B cell (primary cell): ENCODE data around the gene ABCA2. TPM values are rescaled to one million over a fixed set of nuclear protein-coding genes. Genes with fewer than 3 reads are reported as not detected.

Experiments used
- ATAC-seq: fragments of 200-7000 bp; cut with Tn5 transposase; one replicate; pipeline ENCODE4 v1.10.0; 2021; ENCODE audit warnings: low read depth, mild to moderate bottlenecking, moderate number of reproducible peaks, moderate library complexity
- CTCF ChIA-PET: fragments of 350-600 bp; sonication (Branson Sonifier 250); formaldehyde crosslinking; loops from one replicate; lab custom pipeline; 2021; ENCODE audit warnings: antibody characterized with exemption, inconsistent platforms; lab: Charles Lee
- POLR2A ChIA-PET: fragments of 350-600 bp; sonication (Branson Sonifier 250); formaldehyde crosslinking; loops from one replicate; lab custom pipeline; 2021; ENCODE audit warnings: antibody characterized with exemption; lab: Charles Lee
- DNase-seq: peaks from one replicate; pipeline ENCODE4 v3.0.0; 2013
- H2AFZ ChIP-seq: 2 replicates; pipeline ENCODE4 v1.6.1; 2012; ENCODE audit warnings: mild to moderate bottlenecking, low read depth, low read length; ENCODE audit not compliant: insufficient read depth, poor library complexity, severe bottlenecking
- H3K27ac ChIP-seq, 2 donors: 1 replicate in 1 of 2; 2 replicates in 1 of 2; pipeline ENCODE4 v1.5.1; 2012 to 2013; ENCODE audit warnings: low read length in 2 of 2, mild to moderate bottlenecking in 2 of 2, moderate library complexity in 1 of 2
- H3K27me3 ChIP-seq, 4 experiments: fragments of 200-600 bp in 1 of 4; sonication (generic) in 1 of 4; replicated peaks in 1 of 4; 1 replicate in 2 of 4; 2 replicates in 2 of 4; pipeline versions ENCODE4 v1.6.1 to v1.7.0; 2013 to 2016; ENCODE audit warnings: low read length in 3 of 4, mild to moderate bottlenecking in 2 of 4, mixed read lengths in 1 of 4, moderate library complexity in 1 of 4; ENCODE audit not compliant: insufficient read depth in 4 of 4, control insufficient read depth in 3 of 4; ENCODE audit errors: control extremely low read depth in 1 of 4
- H3K36me3 ChIP-seq, 2 experiments: replicated peaks in 1 of 2; 1 replicate in 1 of 2; 2 replicates in 1 of 2; pipeline versions ENCODE4 v1.6.1 to v1.7.1; 2013; ENCODE audit warnings: low read length in 1 of 2; ENCODE audit not compliant: insufficient read depth in 2 of 2, control insufficient read depth in 1 of 2; ENCODE audit errors: control extremely low read depth in 1 of 2, extremely low read depth in 1 of 2
- H3K4me1 ChIP-seq, 2 donors: fragments of 200-600 bp in 1 of 2; sonication (generic) in 1 of 2; 1 replicate in 1 of 2; 2 replicates in 1 of 2; pipeline versions ENCODE4 v1.5.1 to v1.6.1; 2013 to 2017; ENCODE audit warnings: low read length in 2 of 2; ENCODE audit not compliant: control insufficient read depth in 2 of 2, insufficient read depth in 2 of 2
- H3K4me2 ChIP-seq: replicated peaks from 2 replicates; pipeline ENCODE3; 2012; ENCODE audit warnings: mild to moderate bottlenecking, low read depth, low read length; ENCODE audit not compliant: poor library complexity, severe bottlenecking
- H3K4me3 ChIP-seq, 5 experiments: fragments of 200-600 bp in 1 of 5; sonication (generic) in 1 of 5; 1 replicate in 3 of 5; 2 replicates in 2 of 5; pipeline versions ENCODE4 v1.5.1 to v1.7.0; 2011 to 2016; ENCODE audit warnings: low read length in 4 of 5, mild to moderate bottlenecking in 4 of 5, low read depth in 2 of 5, control low read depth in 1 of 5, moderate library complexity in 1 of 5; ENCODE audit not compliant: insufficient read depth in 1 of 5; ENCODE audit errors: control extremely low read depth in 1 of 5, extremely low read depth in 1 of 5
- H3K79me2 ChIP-seq: fragments of 200-600 bp; sonication (generic); one replicate; pipeline ENCODE4 v1.6.0; 2016; ENCODE audit warnings: low read length; ENCODE audit not compliant: control insufficient read depth, insufficient read depth
- H3K9ac ChIP-seq: fragments of 200-600 bp; sonication (generic); 2 replicates; pipeline ENCODE4 v1.6.1; 2017; ENCODE audit warnings: mild to moderate bottlenecking, low read length, moderate library complexity
- H3K9me3 ChIP-seq, 3 donors: one replicate each; pipeline versions ENCODE4 v1.6.1 to v1.7.1; 2013; ENCODE audit warnings: low read length in 2 of 3; ENCODE audit not compliant: control insufficient read depth in 2 of 3, insufficient read depth in 1 of 3; ENCODE audit errors: control extremely low read depth in 1 of 3
- H4K20me1 ChIP-seq: 2 replicates; pipeline ENCODE4 v1.6.0; 2012; ENCODE audit warnings: mild to moderate bottlenecking, low read length; ENCODE audit not compliant: insufficient read depth, control insufficient read depth, poor library complexity, severe bottlenecking
- H3K27ac Mint-ChIP-seq: one replicate; pipeline ENCODE4 v1.8.0; 2021; ENCODE audit warnings: mixed read lengths
- H3K27me3 Mint-ChIP-seq: one replicate; pipeline ENCODE4 v1.8.0; 2021; ENCODE audit warnings: mixed read lengths
- H3K4me1 Mint-ChIP-seq: one replicate; pipeline ENCODE4 v1.8.0; 2021; ENCODE audit warnings: mixed read lengths
- H3K4me3 Mint-ChIP-seq: one replicate; pipeline ENCODE4 v1.8.0; 2021; ENCODE audit warnings: mixed read lengths
- H3K9me3 Mint-ChIP-seq: one replicate; pipeline ENCODE4 v1.8.0; 2022; ENCODE audit warnings: mixed read lengths; ENCODE audit not compliant: insufficient read depth
- EZH2 ChIP-seq: IDR thresholded peaks from 2 replicates; pipeline ENCODE4 v1.6.1; 2012; ENCODE audit warnings: borderline replicate concordance, low read depth, mild to moderate bottlenecking, moderate library complexity, low read length; ENCODE audit not compliant: insufficient read depth, poor library complexity, severe bottlenecking
- WGBS: methylation state at CpG from one replicate; pipeline ENCODE4 v1.1.5; 2013; ENCODE audit warnings: missing lambda C conversion rate; ENCODE audit not compliant: insufficient coverage; 5-methylcytosine and 5-hydroxymethylcytosine counted together
- intact Hi-C: fragments of 100-400 bp; cut with micrococcal nuclease; formaldehyde crosslinking; loops from one replicate; pipeline ENCODE4 v1.10.0; 2022
- polyA plus RNA-seq: library from polyadenylated mRNA; depleted of rRNA; stranded (reverse); fragments of >200 nt; gene quantifications from 2 replicates; pipeline ENCODE4 v1.2.3, GENCODE V29; 2012
- total RNA-seq, 2 donors: library from RNA; stranded (reverse); fragments of 120-200 nt in 1 of 2; gene quantifications; 1 replicate in 1 of 2; 2 replicates in 1 of 2; pipeline versions ENCODE4 v1.2.3 to v1.2.4, GENCODE V29; 2013 to 2022
- TF ChIP-seq, protein P1 (sequence below): fragments of 200-600 bp; IDR thresholded peaks from one replicate; pipeline ENCODE4 v1.8.0; 2022; ENCODE audit warnings: antibody characterized with exemption, mild to moderate bottlenecking

ABCA2 gene
- total and polyA plus RNA-seq, 2 donors (not counting 1 experiment from before 2014, with no cell fraction given) = 30.7 to 61.1 TPM

DNA sequence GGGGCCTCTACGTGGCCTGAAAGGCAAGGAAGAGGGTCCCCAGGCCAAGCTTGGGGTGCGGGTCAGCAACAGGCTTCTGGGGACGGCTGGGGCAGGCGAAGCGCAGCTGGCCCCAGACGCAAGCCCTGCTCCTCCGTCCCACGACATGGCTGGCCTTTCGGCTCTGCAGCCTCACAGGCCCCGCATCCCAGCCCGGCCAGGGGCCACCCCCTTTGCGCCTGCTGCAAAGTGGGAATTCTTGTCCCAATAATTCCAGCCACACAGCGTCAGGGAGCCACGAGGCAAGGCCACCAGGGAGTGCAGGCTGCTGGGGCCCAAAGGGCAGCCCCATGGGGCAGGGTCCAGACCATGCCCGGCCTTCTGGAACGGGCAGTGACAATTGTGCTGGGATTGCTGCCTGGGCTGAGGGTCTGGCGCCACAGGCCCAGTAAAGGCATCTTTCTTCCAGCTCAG is 26.9 kb upstream of the ABCA2 start:
- no peaks in the 10 kb centered on the region for H3K9me3 Mint-ChIP-seq
- DNase-seq (no peak), ATAC-seq (no peak)
- H3K36me3 ChIP-seq = no peaks in the 10 kb centered on the region
- H3K27me3 ChIP-seq = peaks cover 0 to 44% (median 24%) of the 10 kb centered on the region in 4 experiments
- no peaks in the 10 kb centered on the region for H3K79me2 ChIP-seq
- TF ChIP-seq, protein P1, sequence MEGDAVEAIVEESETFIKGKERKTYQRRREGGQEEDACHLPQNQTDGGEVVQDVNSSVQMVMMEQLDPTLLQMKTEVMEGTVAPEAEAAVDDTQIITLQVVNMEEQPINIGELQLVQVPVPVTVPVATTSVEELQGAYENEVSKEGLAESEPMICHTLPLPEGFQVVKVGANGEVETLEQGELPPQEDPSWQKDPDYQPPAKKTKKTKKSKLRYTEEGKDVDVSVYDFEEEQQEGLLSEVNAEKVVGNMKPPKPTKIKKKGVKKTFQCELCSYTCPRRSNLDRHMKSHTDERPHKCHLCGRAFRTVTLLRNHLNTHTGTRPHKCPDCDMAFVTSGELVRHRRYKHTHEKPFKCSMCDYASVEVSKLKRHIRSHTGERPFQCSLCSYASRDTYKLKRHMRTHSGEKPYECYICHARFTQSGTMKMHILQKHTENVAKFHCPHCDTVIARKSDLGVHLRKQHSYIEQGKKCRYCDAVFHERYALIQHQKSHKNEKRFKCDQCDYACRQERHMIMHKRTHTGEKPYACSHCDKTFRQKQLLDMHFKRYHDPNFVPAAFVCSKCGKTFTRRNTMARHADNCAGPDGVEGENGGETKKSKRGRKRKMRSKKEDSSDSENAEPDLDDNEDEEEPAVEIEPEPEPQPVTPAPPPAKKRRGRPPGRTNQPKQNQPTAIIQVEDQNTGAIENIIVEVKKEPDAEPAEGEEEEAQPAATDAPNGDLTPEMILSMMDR = no peak
- no peak for TF ChIP-seq EZH2
- peaks cover 4% of the 10 kb centered on the region for H3K4me1 Mint-ChIP-seq
- no peaks in the 10 kb centered on the region for H4K20me1 ChIP-seq
- H3K4me2 ChIP-seq = no peak overlapping the region
- no peak overlapping the region for H3K4me3 ChIP-seq
- peaks cover 14 to 15% of the 10 kb centered on the region in 2 donors for H3K4me1 ChIP-seq
- H3K27me3 Mint-ChIP-seq = peaks cover 7% of the 10 kb centered on the region
- no peak overlapping the region for H3K27ac ChIP-seq
- no peak overlapping the region for H3K27ac Mint-ChIP-seq
- peaks cover 0 to 14% (median 0%) of the 10 kb centered on the region in 3 donors for H3K9me3 ChIP-seq
- intact Hi-C loops = no loop called here
- CTCF ChIA-PET = interaction anchor here (1.1 to 2.3 kb wide), 3 partner anchors 8 to 20 kb away, joined by 3 to 9 read pairs (median 9); no protein-coding TSS in a partner anchor
- no peak overlapping the region for H3K9ac ChIP-seq
- H3K4me3 Mint-ChIP-seq = no peak overlapping the region
- WGBS = 90% methylated on average over 17 of the region's 17 CpGs
- POLR2A ChIA-PET = interaction anchor here (1.0 kb wide), 1 partner anchor 32 kb away, joined by 3 read pairs; the partner anchor contains the start of gene MAN1B1
- H2AFZ ChIP-seq = no peak overlapping the region
